Midbrain (tissue), 1 donor: ENCODE measurements around the gene TMEM120B.
"Not testable (repeated sequence)": the region's sequence is repeated elsewhere in the genome, so short reads cannot be mapped to it uniquely, and the experiment has no call there.

Experiments
- DNase-seq: peaks from one replicate; lab custom pipeline; 2025; lab: John Stamatoyannopoulos, UW

Gene TMEM120B

GRCh38 chr12:121748218-121748570, 35.6 kb downstream of the TMEM120B start:
- no peak for DNase-seq

- DNase-seq: no peak
Observed at GRCh38 chr12:121748571-121749265, 36.2 kb downstream of the TMEM120B start.

- no peak for DNase-seq
Observed at GRCh38 chr12:121749267-121749666, 36.7 kb downstream of the TMEM120B start.

GRCh38 chr12:121750507-121750955, 38.0 kb downstream of the TMEM120B start:
- DNase-seq: no peak

- no peak for DNase-seq
Observed at GRCh38 chr12:121751034-121751433, 38.5 kb downstream of the TMEM120B start.

- DNase-seq: no peak
Observed at GRCh38 chr12:121751749-121752351, 39.3 kb downstream of the TMEM120B start.

- peak; percentile 85 for DNase-seq
Observed at GRCh38 chr12:121753844-121754264, 41.3 kb downstream of the TMEM120B start.

- DNase-seq: no peak
Observed at GRCh38 chr12:121754836-121755235, 42.3 kb downstream of the TMEM120B start.

- no peak for DNase-seq
Observed at GRCh38 chr12:121755591-121755990, 43.0 kb downstream of the TMEM120B start.

- DNase-seq: not testable (repeated sequence)
Observed at GRCh38 chr12:121758536-121758935, 46.0 kb downstream of the TMEM120B start.

GRCh38 chr12:121762269-121762668, 49.7 kb downstream of the TMEM120B start:
- DNase-seq: no peak

GRCh38 chr12:121764808-121765207, 52.3 kb downstream of the TMEM120B start:
- no peak for DNase-seq

- DNase-seq: no peak
Observed at GRCh38 chr12:121765573-121765972, 53.0 kb downstream of the TMEM120B start.

GRCh38 chr12:121766290-121767039, 53.9 kb downstream of the TMEM120B start:
- no peak for DNase-seq

GRCh38 chr12:121767525-121768016, 55.0 kb downstream of the TMEM120B start:
- DNase-seq: peak; percentile 59

GRCh38 chr12:121769297-121769830, 56.8 kb downstream of the TMEM120B start:
- no peak for DNase-seq

GRCh38 chr12:121769831-121770301, 57.3 kb downstream of the TMEM120B start:
- DNase-seq: no peak

GRCh38 chr12:121770388-121770787, 57.8 kb downstream of the TMEM120B start:
- DNase-seq: no peak

- no peak for DNase-seq
Observed at GRCh38 chr12:121770813-121771625, 58.5 kb downstream of the TMEM120B start.

- peak; percentile 42 for DNase-seq
Observed at GRCh38 chr12:121773011-121773777, 60.6 kb downstream of the TMEM120B start.
